ENCODE results near the gene METTL22.

GRCh38 chr16:8628981-8629725, 7.7 kb downstream of the METTL22 start:
- TF ChIP-seq CTCF (IDR thresholded peaks at IDR 0.05; ENCODE audit: insufficient read depth, low read length, poor library complexity, severe bottlenecking) (no peak), EZH2phosphoT487 (conservative IDR thresholded peaks at IDR 0.05; ENCODE audit: low read length) (no peak)
